Astrocyte (in vitro differentiated cells and primary cell): ENCODE results near the gene ETV4.

ENCODE experiments used
- EZH2 ChIP-seq: IDR thresholded peaks from 2 replicates; pipeline ENCODE4 v1.6.1; 2012; ENCODE audit warnings: mild to moderate bottlenecking, low read length, inconsistent platforms; ENCODE audit not compliant: insufficient read depth
- TF ChIP-seq, protein P1 (sequence below): IDR thresholded peaks from 2 replicates; pipeline ENCODE4 v1.5.1; 2011; ENCODE audit warnings: low read depth, mild to moderate bottlenecking, inconsistent platforms, low read length, moderate library complexity; ENCODE audit not compliant: insufficient read depth

DNA sequence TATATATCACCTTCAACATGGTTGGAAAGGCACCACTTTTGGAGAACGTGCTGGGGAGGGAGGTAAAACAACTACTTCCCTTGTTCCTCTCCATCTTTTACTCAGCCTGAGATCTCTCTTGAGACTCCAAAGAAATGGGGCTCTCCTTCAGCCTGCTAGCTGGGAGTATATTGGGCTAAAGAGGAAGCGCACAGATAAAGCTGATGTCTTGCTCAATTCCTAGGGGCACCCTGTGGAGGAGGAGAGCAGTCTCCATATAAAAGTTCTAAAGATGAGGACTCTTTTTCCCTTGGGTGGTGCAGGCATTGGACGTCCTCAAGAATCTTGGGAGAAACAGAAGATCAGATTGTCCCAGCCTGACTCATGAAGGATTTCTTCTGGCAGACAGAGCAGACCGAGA is 4.6 kb upstream of the ETV4 start:
- no peak for TF ChIP-seq EZH2
- TF ChIP-seq, protein P1, sequence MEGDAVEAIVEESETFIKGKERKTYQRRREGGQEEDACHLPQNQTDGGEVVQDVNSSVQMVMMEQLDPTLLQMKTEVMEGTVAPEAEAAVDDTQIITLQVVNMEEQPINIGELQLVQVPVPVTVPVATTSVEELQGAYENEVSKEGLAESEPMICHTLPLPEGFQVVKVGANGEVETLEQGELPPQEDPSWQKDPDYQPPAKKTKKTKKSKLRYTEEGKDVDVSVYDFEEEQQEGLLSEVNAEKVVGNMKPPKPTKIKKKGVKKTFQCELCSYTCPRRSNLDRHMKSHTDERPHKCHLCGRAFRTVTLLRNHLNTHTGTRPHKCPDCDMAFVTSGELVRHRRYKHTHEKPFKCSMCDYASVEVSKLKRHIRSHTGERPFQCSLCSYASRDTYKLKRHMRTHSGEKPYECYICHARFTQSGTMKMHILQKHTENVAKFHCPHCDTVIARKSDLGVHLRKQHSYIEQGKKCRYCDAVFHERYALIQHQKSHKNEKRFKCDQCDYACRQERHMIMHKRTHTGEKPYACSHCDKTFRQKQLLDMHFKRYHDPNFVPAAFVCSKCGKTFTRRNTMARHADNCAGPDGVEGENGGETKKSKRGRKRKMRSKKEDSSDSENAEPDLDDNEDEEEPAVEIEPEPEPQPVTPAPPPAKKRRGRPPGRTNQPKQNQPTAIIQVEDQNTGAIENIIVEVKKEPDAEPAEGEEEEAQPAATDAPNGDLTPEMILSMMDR, result no peak
